Measurements from ENCODE around the gene ATP8A2.
A peak's percentile ranks its signal among the peaks of the same experiment; 100 is the strongest.

ATP8A2 gene

DNA sequence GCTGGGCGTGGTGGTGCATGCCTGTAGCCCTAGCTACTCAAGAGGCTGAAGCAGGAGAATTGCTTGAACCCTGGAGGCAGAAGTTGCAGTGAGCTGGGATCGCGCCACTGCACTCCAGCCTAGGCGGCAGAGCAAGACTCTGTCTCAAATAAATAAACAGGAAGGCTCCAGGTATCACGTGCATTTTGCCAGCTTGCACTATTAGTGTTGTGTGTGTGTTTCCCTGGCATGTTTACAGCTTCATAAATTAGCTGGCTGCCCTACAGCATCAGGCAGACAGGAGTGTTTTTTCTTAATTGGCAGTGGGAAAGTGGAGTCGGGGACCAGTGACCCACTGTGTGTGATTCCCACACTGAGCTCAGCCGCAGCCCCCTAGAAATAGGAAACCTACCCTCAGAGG is 647.5 kb downstream of the ATP8A2 start:
- DNase-seq (ENCODE audit: low read depth, low spot score) = no peak
- in situ Hi-C loops (cut with HindIII; ENCODE audit: low sequenced_read_pairs) = no loop called here
- H3K4me3 ChIP-seq (ENCODE audit: low read depth, low read length) = no peak overlapping the region
- TF ChIP-seq, protein P1, sequence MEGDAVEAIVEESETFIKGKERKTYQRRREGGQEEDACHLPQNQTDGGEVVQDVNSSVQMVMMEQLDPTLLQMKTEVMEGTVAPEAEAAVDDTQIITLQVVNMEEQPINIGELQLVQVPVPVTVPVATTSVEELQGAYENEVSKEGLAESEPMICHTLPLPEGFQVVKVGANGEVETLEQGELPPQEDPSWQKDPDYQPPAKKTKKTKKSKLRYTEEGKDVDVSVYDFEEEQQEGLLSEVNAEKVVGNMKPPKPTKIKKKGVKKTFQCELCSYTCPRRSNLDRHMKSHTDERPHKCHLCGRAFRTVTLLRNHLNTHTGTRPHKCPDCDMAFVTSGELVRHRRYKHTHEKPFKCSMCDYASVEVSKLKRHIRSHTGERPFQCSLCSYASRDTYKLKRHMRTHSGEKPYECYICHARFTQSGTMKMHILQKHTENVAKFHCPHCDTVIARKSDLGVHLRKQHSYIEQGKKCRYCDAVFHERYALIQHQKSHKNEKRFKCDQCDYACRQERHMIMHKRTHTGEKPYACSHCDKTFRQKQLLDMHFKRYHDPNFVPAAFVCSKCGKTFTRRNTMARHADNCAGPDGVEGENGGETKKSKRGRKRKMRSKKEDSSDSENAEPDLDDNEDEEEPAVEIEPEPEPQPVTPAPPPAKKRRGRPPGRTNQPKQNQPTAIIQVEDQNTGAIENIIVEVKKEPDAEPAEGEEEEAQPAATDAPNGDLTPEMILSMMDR (IDR thresholded peaks at IDR 0.05; ENCODE audit: low read depth, low read length) = no peak

DNA sequence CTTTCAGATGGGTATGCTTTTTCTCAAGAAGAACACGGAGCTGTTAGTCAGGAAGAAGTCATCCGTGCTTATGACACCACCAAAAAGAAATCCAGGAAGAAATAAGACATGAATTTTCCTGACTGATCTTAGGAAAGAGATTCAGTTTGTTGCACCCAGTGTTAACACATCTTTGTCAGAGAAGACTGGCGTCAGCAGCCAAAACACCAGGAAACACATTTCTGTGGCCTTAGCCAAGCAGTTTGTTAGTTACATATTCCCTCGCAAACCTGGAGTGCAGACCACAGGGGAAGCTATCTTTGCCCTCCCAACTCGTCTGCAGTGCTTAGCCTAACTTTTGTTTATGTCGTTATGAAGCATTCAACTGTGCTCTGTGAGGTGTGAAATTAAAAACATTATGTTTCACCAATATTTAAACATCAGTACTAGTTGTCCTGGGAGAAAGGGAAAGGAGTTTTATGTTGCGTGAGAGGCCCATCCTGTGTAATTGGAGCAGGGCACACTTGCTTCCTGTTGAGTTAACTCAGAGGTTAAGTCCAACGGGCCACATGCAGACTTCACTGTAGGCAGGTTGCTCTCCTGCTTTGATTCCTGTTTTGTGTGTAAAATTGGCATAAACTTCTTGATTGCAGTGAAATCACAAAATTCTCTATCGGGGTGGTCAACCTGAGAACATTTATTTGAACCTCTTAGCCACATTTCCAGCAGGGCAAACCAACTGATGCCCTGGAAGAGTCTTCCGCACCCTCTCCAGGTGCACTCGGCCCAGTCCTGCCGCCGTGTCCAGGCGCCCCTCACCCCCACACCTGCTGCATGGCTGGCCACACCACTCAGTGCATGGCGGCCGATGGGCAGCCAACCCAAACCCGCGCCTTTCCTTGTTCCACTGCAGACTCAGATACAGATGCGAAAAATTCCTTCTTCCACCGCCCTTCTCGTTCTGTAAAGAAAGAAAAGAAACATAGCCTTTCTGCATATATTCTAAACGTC is 648.4 kb downstream of the ATP8A2 start:
- peak; percentile 87 for DNase-seq (ENCODE audit: low read depth, low spot score)
- TF ChIP-seq, protein P1 (IDR thresholded peaks at IDR 0.05; ENCODE audit: low read depth, low read length) = no peak
- no peak overlapping the region for H3K4me3 ChIP-seq (ENCODE audit: low read depth, low read length)
- in situ Hi-C loops (cut with HindIII; ENCODE audit: low sequenced_read_pairs) = no loop called here

DNA sequence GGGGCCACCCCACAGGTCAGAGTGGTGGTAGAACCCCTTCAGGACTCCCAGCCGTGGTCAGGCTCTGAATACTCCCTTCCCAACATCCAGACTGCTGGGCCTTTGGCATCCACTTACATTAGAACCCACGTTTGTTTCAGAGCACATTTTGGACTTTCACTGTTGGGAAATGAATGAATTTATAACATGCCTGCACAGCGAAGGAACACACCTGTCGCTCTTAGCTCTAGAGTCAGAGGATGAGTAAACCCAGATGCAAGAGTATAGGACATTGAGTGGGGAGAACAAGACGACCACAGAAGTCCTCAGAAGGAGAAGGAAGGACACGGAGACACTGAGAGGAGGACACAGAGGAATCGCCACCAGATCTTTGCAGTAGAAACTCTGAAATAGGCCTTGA is 649.1 kb downstream of the ATP8A2 start:
- DNase-seq (ENCODE audit: low read depth, low spot score) = no peak
- H3K4me3 ChIP-seq (ENCODE audit: low read depth, low read length) = no peak overlapping the region
- in situ Hi-C loops (cut with HindIII; ENCODE audit: low sequenced_read_pairs) = no loop called here
- TF ChIP-seq, protein P1 (IDR thresholded peaks at IDR 0.05; ENCODE audit: low read depth, low read length) = no peak

DNA sequence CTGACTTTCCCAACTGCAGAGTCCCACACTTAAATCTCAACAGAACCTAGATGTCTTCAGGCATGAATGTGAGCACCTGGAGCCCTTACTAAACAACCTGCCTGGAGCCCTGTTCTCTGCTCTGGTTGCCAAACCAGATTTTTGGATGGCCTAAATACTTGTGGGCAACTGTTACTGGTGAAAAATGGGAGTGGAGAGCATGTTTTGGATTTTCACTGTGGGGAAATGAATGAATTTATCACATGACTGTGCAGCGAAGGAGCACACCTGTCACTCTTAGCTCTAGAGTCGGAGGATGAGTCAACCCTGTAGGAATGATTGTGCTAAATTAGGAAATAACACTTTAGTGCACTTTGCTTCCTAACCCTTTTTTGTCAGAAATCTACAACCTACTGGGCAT is 649.7 kb downstream of the ATP8A2 start:
- TF ChIP-seq, protein P1 (IDR thresholded peaks at IDR 0.05; ENCODE audit: low read depth, low read length) = no peak
- DNase-seq (ENCODE audit: low read depth, low spot score) = no peak
- no peak overlapping the region for H3K4me3 ChIP-seq (ENCODE audit: low read depth, low read length)

DNA sequence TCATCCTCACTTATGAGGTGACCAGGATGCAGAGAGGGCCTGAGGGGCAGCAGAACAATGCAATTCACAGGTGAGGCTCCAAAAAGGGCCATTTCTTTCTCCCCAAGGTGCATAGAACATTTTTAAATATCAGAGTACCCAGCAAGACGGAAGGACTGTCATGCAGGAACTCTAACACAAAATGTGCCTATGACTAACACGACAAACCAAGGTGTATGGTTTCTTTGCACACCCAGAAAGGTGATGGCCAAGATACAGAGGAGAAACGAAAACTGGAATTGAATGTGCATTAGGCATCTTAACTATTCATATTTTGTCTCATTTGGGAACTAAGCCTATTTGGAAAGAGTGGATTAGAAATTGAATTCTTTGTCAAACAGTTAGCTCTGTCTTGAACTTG is 650.2 kb downstream of the ATP8A2 start:
- no peak overlapping the region for H3K4me3 ChIP-seq (ENCODE audit: low read depth, low read length)
- DNase-seq (ENCODE audit: low read depth, low spot score) = no peak
- TF ChIP-seq, protein P1 (IDR thresholded peaks at IDR 0.05; ENCODE audit: low read depth, low read length) = no peak
- in situ Hi-C loops (cut with HindIII; ENCODE audit: low sequenced_read_pairs) = no loop called here

More for the DNA sequence above, 649.7 kb downstream of the ATP8A2 start:
- in situ Hi-C loops (cut with HindIII; ENCODE audit: low sequenced_read_pairs) = no loop called here

DNA sequence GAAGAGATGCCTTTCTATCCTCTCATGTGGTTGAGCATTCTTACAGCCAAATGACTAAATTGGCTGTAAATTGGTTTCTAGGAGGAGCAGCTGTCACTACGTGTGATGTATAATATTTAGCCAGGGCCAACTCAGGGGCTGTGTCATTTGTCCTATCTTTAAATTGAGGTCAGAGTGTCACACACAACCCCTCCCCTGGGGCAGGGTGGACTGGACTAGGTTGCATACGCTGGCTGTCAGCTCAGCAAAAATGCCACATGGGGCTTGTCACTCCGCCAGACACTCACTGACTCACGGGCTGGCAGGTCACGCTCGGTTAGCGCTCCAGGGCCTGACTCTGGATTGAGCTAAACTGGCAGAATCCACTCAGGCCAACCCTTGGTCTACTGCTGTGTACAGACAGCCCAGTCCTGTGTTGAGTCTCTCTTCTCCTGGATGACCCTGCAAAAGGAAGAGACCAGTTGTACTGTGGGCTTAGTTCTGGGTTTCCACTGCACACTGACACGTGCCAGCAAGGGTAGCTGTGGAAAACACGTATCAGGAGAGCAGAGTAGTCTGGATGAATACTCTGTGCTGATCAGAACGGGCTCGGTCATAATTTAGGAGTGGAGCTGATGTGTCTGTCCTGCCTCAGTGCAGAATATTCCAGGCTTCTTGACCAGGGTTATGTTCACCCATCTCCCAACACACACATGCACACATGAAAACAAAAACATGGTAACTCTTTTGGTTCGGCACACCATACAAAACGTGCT is 650.9 kb downstream of the ATP8A2 start:
- in situ Hi-C loops (cut with HindIII; ENCODE audit: low sequenced_read_pairs) = no loop called here
- TF ChIP-seq, protein P1 (IDR thresholded peaks at IDR 0.05; ENCODE audit: low read depth, low read length) = no peak
- peak; percentile 78 for DNase-seq (ENCODE audit: low read depth, low spot score)
- H3K4me3 ChIP-seq (ENCODE audit: low read depth, low read length) = no peak overlapping the region
